ENCODE measurements around the gene CCDC144A. TPM values are rescaled to one million over a fixed set of nuclear protein-coding genes. Genes with fewer than 3 reads are reported as not detected.
"Not testable (repeated sequence)": the region's sequence is repeated elsewhere in the genome, so short reads cannot be mapped to it uniquely, and the experiment has no call there.

The CCDC144A gene, protein sequence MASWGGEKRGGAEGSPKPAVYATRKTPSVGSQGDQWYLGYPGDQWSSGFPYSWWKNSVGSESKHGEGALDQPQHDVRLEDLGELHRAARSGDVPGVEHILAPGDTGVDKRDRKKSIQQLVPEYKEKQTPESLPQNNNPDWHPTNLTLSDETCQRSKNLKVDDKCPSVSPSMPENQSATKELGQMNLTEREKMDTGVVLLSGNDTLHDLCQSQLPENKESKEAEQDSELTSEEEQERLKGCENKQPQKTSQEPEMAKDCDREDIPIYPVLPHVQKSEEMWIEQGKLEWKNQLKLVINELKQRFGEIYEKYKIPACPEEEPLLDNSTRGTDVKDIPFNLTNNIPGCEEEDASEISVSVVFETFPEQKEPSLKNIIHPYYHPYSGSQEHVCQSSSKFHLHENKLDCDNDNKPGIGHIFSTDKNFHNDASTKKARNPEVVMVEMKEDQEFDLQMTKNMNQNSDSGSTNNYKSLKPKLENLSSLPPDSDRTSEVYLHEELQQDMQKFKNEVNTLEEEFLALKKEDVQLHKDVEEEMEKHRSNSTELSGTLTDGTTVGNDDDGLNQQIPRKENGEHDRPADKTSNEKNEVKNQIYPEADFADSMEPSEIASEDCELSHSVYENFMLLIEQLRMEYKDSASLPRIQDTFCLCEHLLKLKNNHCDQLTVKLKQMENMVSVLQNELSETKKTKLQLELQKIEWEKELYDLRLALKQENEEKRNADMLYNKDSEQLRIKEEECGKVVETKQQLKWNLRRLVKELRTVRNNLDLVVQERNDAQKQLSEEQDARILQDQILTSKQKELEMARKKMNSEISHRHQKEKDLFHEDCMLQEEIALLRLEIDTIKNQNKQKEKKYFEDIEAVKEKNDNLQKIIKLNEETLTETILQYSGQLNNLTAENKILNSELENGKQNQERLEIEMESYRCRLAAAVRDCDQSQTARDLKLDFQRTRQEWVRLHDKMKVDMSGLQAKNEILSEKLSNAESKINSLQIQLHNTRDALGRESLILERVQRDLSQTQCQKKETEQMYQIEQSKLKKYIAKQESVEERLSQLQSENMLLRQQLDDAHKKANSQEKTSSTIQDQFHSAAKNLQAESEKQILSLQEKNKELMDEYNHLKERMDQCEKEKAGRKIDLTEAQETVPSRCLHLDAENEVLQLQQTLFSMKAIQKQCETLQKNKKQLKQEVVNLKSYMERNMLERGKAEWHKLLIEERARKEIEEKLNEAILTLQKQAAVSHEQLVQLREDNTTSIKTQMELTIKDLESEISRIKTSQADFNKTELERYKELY (N-terminal part only)
- total RNA-seq (2021; ENCODE audit: unreplicated experiment) (0.20 TPM), Bru-seq, nascent RNA (percentile 9 among the genes with signal in this experiment), BruChase-seq, experiment 1, labeled RNA remaining after a 6-hour chase (percentile 19 among the genes with signal in this experiment), BruChase-seq, experiment 2, labeled RNA remaining after a 2-hour chase (percentile 28 among the genes with signal in this experiment)
- 0.01 TPM in 1 of 2 replicates, not detected in the other for polyA plus RNA-seq (2012)
- long read RNA-seq = 0 reads

DNA sequence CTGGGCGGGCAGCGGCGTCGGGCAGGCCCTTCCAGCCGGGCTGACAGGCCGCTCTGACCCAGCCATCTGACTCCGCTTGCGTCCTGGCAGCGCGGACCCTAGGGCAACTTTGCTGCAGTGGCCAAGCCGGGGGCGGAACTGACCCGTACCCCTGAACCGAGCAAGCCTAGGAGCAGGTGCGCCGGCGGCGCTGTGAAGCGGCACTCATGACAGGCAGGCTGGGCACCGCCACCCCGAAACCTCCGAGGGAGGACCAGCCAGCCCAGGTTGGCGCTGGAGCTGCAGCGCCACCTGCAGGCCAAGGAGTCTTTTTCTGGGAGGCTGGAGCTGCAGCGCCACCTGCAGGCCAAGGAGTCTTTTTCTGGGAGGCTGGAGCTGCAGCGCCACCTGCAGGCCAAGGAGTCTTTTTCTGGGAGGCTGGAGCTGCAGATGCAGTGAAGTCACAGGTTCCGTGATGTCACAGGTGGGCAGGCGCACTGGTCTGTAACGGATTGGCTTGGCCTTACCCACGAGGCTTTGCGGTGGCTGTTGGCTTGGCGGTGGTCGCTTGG lies at the start of gene CCDC144A:
CCDC144A (plus strand) TSS at position 511 of the 551 bp plus-strand sequence. CDS start 160 bp downstream, outside the sequence.
- TF ChIP-seq RAD21 (IDR thresholded peaks at IDR 0.05; ENCODE audit: low read depth) = peak; percentile 64
- TF ChIP-seq, protein P1, sequence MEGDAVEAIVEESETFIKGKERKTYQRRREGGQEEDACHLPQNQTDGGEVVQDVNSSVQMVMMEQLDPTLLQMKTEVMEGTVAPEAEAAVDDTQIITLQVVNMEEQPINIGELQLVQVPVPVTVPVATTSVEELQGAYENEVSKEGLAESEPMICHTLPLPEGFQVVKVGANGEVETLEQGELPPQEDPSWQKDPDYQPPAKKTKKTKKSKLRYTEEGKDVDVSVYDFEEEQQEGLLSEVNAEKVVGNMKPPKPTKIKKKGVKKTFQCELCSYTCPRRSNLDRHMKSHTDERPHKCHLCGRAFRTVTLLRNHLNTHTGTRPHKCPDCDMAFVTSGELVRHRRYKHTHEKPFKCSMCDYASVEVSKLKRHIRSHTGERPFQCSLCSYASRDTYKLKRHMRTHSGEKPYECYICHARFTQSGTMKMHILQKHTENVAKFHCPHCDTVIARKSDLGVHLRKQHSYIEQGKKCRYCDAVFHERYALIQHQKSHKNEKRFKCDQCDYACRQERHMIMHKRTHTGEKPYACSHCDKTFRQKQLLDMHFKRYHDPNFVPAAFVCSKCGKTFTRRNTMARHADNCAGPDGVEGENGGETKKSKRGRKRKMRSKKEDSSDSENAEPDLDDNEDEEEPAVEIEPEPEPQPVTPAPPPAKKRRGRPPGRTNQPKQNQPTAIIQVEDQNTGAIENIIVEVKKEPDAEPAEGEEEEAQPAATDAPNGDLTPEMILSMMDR (IDR thresholded peaks at IDR 0.05 in 2 of 3, conservative IDR thresholded peaks at IDR 0.05 in 1 of 3; ENCODE audit: borderline replicate concordance in 1 of 3, insufficient read depth in 1 of 3, low read depth in 2 of 3, low read length in 2 of 3) = peak; percentile 62 to 99 (median 69)
- H3K27ac ChIP-seq (ENCODE audit: low read depth, low read length); H3K79me2 ChIP-seq (ENCODE audit: insufficient read depth, low read length); RAD21 ChIA-PET (ENCODE audit: low non-redundant PET in 1 of 2, low total read pairs in 2 of 2, uncharacterized antibody in 2 of 2, unreplicated experiment in 2 of 2); H4K20me1 ChIP-seq (ENCODE audit: insufficient read depth); H3K27me3 ChIP-seq (ENCODE audit: insufficient read depth, low read length); H3K9me2 ChIP-seq (ENCODE audit: insufficient read depth); POLR2A ChIA-PET; intact Hi-C loops (cut with micrococcal nuclease); H3K9me3 ChIP-seq (ENCODE audit: control insufficient read depth in 1 of 2, insufficient read depth in 1 of 2, low read depth in 1 of 2, low read length in 2 of 2); H3K9ac ChIP-seq (ENCODE audit: low read length); H3K4me1 ChIP-seq (ENCODE audit: control insufficient read depth in 1 of 2, insufficient read depth in 2 of 2, low read length in 2 of 2); CTCF ChIA-PET; H3K4me2 ChIP-seq (ENCODE audit: low read length); H3K4me3 ChIP-seq (replicated peaks in 1 of 2; ENCODE audit: low read depth in 1 of 2, low read length in 2 of 2); H3K36me3 ChIP-seq (ENCODE audit: control insufficient read depth in 1 of 2, insufficient read depth in 2 of 2, low read length in 2 of 2); BruUV-seq (replicated peaks); H2AFZ ChIP-seq (ENCODE audit: low read depth, low read length, poor library complexity, severe bottlenecking): not testable (repeated sequence)
- ATAC-seq = peak; percentile 63; the same call in 1 of the 2 replicates
- peak; percentile 7 for DNase-seq (ENCODE audit: low read depth, low spot score)

Data from HCT116 (cell line).